ENCODE data around the gene FAAH. TPM values are rescaled to one million over a fixed set of nuclear protein-coding genes. Genes with fewer than 3 reads are reported as not detected.
A peak's percentile ranks its signal among the peaks of the same experiment; 100 is the strongest.

The FAAH gene
- total RNA-seq (2021): 26.4 to 38.6 TPM (median 28.1 TPM) in 3 replicates
- percentile 50 among the genes with signal in this experiment for Bru-seq, nascent RNA
- long read RNA-seq, experiment 1, transcript FAAH-201 (15 exons, 2,094 nt): major isoform, 36 of 110 reads
- long read RNA-seq, experiment 1, partial matches to known transcripts: 9 of 110 reads
- long read RNA-seq, experiment 1, other reads (novel, unspliced or antisense): 65 of 110 reads
- long read RNA-seq, experiment 2, transcript FAAH-201 (15 exons, 2,094 nt): major isoform, 5 of 15 reads
- long read RNA-seq, experiment 2, partial matches to known transcripts: 3 of 15 reads
- long read RNA-seq, experiment 2, other reads (novel, unspliced or antisense): 7 of 15 reads
- long read RNA-seq, experiment 3, partial matches to known transcripts: 0 of 15 reads
- long read RNA-seq, experiment 3, other reads (novel, unspliced or antisense): 15 of 15 reads

DNA sequence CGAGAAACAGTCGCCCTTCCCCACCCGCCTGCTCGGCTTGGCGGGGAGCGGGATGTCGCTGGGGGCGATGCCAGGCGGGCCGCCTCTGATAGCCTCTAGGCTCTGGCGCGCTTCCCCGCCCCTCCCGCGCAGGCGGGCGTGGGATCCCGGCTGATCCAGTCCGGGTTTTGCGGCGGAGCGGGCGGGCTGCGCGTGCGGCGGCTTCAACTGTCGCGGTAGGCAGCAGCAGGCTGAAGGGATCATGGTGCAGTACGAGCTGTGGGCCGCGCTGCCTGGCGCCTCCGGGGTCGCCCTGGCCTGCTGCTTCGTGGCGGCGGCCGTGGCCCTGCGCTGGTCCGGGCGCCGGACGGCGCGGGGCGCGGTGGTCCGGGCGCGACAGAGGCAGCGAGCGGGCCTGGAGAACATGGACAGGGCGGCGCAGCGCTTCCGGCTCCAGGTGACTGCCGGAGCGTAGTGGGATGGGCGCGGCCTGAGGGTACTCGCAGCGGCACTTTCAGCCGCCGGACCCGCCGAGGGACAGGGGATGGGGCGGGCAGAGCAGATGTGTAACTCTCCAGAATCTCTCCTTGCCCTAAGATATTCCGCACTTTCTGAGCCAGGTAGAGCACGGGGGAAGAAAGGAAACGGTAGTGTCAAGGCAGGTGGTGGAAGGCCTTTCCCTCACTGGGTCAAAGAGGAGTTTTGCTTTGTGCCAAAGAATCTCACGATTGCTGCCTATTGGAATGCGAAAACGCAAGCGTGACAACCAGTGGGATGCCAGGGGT, at the start of gene FAAH:
Gene FAAH, plus strand, starts transcription at position 210 of the 764 bp plus-strand sequence. Its CDS starts 32 bp downstream, at position 242.
- Mint-ChIP-seq H3K4me1 (peaks cover 21% of the 10 kb centered on the region), H3K4me3 (peak within 1 kb of the TSS; percentile 91), H3K27me3 (ENCODE audit: low read depth) (peaks cover 35% of the 10 kb centered on the region), H3K9me3 (peaks cover 24% of the 10 kb centered on the region), H3K36me3 (peaks cover 16% of the 10 kb centered on the region), H3K27ac (no peak within 1 kb of the TSS; the same call in 1 of the 2 replicates)
- ChIA-PET POLR2A (no interaction called here), CTCF (interaction anchor here (0.6 to 1.4 kb wide), 4 partner anchors 9 to 54 kb away, joined by 3 to 4 read pairs (median 4); no protein-coding TSS in a partner anchor)
- DNase-seq (ENCODE audit: low spot score): peak; percentile 83
- peak; percentile 82 for ATAC-seq
- peak; percentile 96 for TF ChIP-seq ESRRA (CRISPR knock-in tag; IDR thresholded peaks at IDR 0.05; ENCODE audit: borderline replicate concordance)
- TF ChIP-seq TEAD1 (CRISPR knock-in tag; IDR thresholded peaks at IDR 0.05): peak; percentile 95
- no peak for TF ChIP-seq FOXJ3 (CRISPR knock-in tag; IDR thresholded peaks at IDR 0.05; ENCODE audit: borderline replicate concordance)
- no peak for TF ChIP-seq ZNF121 (CRISPR knock-in tag; IDR thresholded peaks at IDR 0.05)
- TF ChIP-seq, protein P1, sequence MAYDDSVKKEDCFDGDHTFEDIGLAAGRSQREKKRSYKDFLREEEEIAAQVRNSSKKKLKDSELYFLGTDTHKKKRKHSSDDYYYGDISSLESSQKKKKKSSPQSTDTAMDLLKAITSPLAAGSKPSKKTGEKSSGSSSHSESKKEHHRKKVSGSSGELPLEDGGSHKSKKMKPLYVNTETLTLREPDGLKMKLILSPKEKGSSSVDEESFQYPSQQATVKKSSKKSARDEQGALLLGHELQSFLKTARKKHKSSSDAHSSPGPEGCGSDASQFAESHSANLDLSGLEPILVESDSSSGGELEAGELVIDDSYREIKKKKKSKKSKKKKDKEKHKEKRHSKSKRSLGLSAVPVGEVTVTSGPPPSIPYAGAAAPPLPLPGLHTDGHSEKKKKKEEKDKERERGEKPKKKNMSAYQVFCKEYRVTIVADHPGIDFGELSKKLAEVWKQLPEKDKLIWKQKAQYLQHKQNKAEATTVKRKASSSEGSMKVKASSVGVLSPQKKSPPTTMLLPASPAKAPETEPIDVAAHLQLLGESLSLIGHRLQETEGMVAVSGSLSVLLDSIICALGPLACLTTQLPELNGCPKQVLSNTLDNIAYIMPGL (CRISPR knock-in tag; IDR thresholded peaks at IDR 0.05): peak; percentile 70
- TF ChIP-seq CBFB (CRISPR knock-in tag; IDR thresholded peaks at IDR 0.05; ENCODE audit: low read depth): peak; percentile 73; the same call in 1 of the 2 replicates
- TF ChIP-seq SMAD3 (CRISPR knock-in tag; IDR thresholded peaks at IDR 0.05; ENCODE audit: borderline replicate concordance): no peak
- TF ChIP-seq, protein P2, sequence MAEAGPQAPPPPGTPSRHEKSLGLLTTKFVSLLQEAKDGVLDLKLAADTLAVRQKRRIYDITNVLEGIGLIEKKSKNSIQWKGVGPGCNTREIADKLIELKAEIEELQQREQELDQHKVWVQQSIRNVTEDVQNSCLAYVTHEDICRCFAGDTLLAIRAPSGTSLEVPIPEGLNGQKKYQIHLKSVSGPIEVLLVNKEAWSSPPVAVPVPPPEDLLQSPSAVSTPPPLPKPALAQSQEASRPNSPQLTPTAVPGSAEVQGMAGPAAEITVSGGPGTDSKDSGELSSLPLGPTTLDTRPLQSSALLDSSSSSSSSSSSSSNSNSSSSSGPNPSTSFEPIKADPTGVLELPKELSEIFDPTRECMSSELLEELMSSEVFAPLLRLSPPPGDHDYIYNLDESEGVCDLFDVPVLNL (CRISPR knock-in tag; IDR thresholded peaks at IDR 0.05; ENCODE audit: borderline replicate concordance, low read depth): peak; percentile 67; the same call in 1 of the 2 replicates
- no peak for TF ChIP-seq NR1H2 (CRISPR knock-in tag; IDR thresholded peaks at IDR 0.05)
- TF ChIP-seq, protein P3, sequence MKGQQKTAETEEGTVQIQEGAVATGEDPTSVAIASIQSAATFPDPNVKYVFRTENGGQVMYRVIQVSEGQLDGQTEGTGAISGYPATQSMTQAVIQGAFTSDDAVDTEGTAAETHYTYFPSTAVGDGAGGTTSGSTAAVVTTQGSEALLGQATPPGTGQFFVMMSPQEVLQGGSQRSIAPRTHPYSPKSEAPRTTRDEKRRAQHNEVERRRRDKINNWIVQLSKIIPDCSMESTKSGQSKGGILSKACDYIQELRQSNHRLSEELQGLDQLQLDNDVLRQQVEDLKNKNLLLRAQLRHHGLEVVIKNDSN (CRISPR knock-in tag; IDR thresholded peaks at IDR 0.05): peak; percentile 53; the same call in 1 of the 2 replicates
- TF ChIP-seq, protein P4, sequence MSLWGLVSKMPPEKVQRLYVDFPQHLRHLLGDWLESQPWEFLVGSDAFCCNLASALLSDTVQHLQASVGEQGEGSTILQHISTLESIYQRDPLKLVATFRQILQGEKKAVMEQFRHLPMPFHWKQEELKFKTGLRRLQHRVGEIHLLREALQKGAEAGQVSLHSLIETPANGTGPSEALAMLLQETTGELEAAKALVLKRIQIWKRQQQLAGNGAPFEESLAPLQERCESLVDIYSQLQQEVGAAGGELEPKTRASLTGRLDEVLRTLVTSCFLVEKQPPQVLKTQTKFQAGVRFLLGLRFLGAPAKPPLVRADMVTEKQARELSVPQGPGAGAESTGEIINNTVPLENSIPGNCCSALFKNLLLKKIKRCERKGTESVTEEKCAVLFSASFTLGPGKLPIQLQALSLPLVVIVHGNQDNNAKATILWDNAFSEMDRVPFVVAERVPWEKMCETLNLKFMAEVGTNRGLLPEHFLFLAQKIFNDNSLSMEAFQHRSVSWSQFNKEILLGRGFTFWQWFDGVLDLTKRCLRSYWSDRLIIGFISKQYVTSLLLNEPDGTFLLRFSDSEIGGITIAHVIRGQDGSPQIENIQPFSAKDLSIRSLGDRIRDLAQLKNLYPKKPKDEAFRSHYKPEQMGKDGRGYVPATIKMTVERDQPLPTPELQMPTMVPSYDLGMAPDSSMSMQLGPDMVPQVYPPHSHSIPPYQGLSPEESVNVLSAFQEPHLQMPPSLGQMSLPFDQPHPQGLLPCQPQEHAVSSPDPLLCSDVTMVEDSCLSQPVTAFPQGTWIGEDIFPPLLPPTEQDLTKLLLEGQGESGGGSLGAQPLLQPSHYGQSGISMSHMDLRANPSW (CRISPR knock-in tag; conservative IDR thresholded peaks at IDR 0.05; ENCODE audit: low read depth): peak; percentile 84; the same call in 1 of the 2 replicates
- TF ChIP-seq JUN (CRISPR knock-in tag; IDR thresholded peaks at IDR 0.05): peak; percentile 82; the same call in 1 of the 2 replicates
- TF ChIP-seq, protein P5, sequence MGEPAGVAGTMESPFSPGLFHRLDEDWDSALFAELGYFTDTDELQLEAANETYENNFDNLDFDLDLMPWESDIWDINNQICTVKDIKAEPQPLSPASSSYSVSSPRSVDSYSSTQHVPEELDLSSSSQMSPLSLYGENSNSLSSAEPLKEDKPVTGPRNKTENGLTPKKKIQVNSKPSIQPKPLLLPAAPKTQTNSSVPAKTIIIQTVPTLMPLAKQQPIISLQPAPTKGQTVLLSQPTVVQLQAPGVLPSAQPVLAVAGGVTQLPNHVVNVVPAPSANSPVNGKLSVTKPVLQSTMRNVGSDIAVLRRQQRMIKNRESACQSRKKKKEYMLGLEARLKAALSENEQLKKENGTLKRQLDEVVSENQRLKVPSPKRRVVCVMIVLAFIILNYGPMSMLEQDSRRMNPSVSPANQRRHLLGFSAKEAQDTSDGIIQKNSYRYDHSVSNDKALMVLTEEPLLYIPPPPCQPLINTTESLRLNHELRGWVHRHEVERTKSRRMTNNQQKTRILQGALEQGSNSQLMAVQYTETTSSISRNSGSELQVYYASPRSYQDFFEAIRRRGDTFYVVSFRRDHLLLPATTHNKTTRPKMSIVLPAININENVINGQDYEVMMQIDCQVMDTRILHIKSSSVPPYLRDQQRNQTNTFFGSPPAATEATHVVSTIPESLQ (CRISPR knock-in tag; IDR thresholded peaks at IDR 0.05): no peak
- peak; percentile 91 for TF ChIP-seq RELA (CRISPR knock-in tag; IDR thresholded peaks at IDR 0.05; ENCODE audit: borderline replicate concordance)
- TF ChIP-seq MXD4 (CRISPR knock-in tag; IDR thresholded peaks at IDR 0.05; ENCODE audit: borderline replicate concordance): no peak
- no peak for TF ChIP-seq ATF1 (CRISPR knock-in tag; IDR thresholded peaks at IDR 0.05)
- TF ChIP-seq ZNF423 (CRISPR knock-in tag; IDR thresholded peaks at IDR 0.05): no peak
- peak; percentile 88; the same call in 1 of the 2 replicates for TF ChIP-seq TP53 (CRISPR knock-in tag; IDR thresholded peaks at IDR 0.05)
- TF ChIP-seq, protein P6, sequence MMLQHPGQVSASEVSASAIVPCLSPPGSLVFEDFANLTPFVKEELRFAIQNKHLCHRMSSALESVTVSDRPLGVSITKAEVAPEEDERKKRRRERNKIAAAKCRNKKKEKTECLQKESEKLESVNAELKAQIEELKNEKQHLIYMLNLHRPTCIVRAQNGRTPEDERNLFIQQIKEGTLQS (CRISPR knock-in tag; conservative IDR thresholded peaks at IDR 0.05): 0 out of 2 replicates have a peak, but pooled peaks have one; percentile 14
- TF ChIP-seq, protein P7, sequence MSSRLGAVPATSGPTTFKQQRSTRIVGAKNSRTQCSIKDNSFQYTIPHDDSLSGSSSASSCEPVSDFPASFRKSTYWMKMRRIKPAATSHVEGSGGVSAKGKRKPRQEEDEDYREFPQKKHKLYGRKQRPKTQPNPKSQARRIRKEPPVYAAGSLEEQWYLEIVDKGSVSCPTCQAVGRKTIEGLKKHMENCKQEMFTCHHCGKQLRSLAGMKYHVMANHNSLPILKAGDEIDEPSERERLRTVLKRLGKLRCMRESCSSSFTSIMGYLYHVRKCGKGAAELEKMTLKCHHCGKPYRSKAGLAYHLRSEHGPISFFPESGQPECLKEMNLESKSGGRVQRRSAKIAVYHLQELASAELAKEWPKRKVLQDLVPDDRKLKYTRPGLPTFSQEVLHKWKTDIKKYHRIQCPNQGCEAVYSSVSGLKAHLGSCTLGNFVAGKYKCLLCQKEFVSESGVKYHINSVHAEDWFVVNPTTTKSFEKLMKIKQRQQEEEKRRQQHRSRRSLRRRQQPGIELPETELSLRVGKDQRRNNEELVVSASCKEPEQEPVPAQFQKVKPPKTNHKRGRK (CRISPR knock-in tag; IDR thresholded peaks at IDR 0.05; ENCODE audit: borderline replicate concordance): no peak
- TF ChIP-seq ZNF263 (CRISPR knock-in tag; IDR thresholded peaks at IDR 0.05; ENCODE audit: low read depth): no peak

Data from WTC11 (cell line).